Tibial nerve (tissue), 4 donors: ENCODE measurements around the gene ID3. TPM values are rescaled to one million over a fixed set of nuclear protein-coding genes. Genes with fewer than 3 reads are reported as not detected.

Experiments
- DNase-seq, 2 donors: peaks; one replicate each; pipeline ENCODE4 v3.0.0-alpha.2; 2019; ENCODE audit warnings: low spot score in 2 of 2
- H3K27ac ChIP-seq, 4 donors: fragments of 200-600 bp; sonication (generic) in 3 of 4; one replicate each; pipeline ENCODE4 v1.5.1; 2017 to 2019; ENCODE audit warnings: mild to moderate bottlenecking in 1 of 4
- H3K27me3 ChIP-seq, 2 donors: fragments of 200-600 bp; sonication (generic) in 1 of 2; one replicate each; pipeline versions ENCODE4 v1.5.1 to v1.6.0; 2017 to 2019
- H3K36me3 ChIP-seq, 3 donors: fragments of 200-600 bp; sonication (generic); one replicate each; pipeline ENCODE4 v1.5.1; 2018 to 2019
- H3K4me1 ChIP-seq, 4 donors: fragments of 200-600 bp; sonication (generic) in 3 of 4; one replicate each; pipeline ENCODE4 v1.5.1; 2017 to 2019
- H3K4me3 ChIP-seq, 4 donors: fragments of 200-600 bp; sonication (generic) in 3 of 4; one replicate each; pipeline ENCODE4 v1.5.1; 2017 to 2019; ENCODE audit warnings: mild to moderate bottlenecking in 1 of 4, moderate library complexity in 1 of 4
- H3K9me3 ChIP-seq, 4 donors: fragments of 200-600 bp; sonication (generic) in 3 of 4; one replicate each; pipeline ENCODE4 v1.5.1; 2017 to 2019
- CTCF ChIP-seq, 5 experiments: fragments of 200-600 bp in 3 of 5; fragments of 450-650 bp in 2 of 5; sonication (generic) in 3 of 5; IDR thresholded peaks; one replicate each; pipeline ENCODE4 v1.5.1; 2016 to 2019; ENCODE audit warnings: antibody characterized with exemption in 5 of 5, mild to moderate bottlenecking in 3 of 5, moderate library complexity in 2 of 5
- EP300 ChIP-seq, 2 donors: sonication (generic); formaldehyde crosslinking; IDR thresholded peaks; one replicate each; pipeline ENCODE4 v1.6.1; 2017; ENCODE audit warnings: antibody characterized with exemption in 2 of 2, mild to moderate bottlenecking in 1 of 2
- POLR2A ChIP-seq, 2 donors: fragments of 450-650 bp; IDR thresholded peaks; one replicate each; pipeline ENCODE4 v1.6.1; 2017; ENCODE audit warnings: antibody characterized with exemption in 2 of 2, mild to moderate bottlenecking in 2 of 2, moderate library complexity in 2 of 2
- WGBS, 2 donors: methylation state at CpG; one replicate each; pipeline ENCODE4 v1.1.5; 2018; 5-methylcytosine and 5-hydroxymethylcytosine counted together
- total RNA-seq, 4 donors: library from RNA; depleted of rRNA; stranded (reverse); fragments of >200 nt; gene quantifications; one replicate each; pipeline ENCODE4 v1.1.0, GENCODE V29; 2016

The ID3 gene
- total RNA-seq, 4 donors from 2014 or later, result 263 to 369 (median 312) TPM

DNA sequence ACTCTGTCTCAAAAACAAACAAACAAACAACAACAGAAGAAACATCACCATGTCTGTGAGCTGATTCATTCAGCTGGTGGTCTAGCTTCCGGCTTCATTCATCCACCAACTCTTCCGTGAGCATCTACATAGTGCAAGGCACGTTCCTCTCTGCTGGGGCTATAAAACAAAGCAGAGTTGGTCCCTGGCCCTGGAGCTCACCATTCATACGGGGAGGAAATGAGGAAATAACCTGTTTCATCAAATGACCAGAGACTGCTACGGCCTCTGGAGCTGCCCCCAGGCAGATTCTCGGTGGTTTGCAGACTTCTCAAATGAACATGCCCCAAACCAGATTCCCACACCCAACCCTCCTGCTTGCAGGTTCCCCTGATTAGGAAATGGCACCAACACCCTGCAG is 41.0 kb upstream of the ID3 start:
- Histone ChIP-seq H3K9me3 (no peaks in the 10 kb centered on the region), H3K36me3 (no peaks in the 10 kb centered on the region), H3K27me3 (no peaks in the 10 kb centered on the region), H3K27ac (no peak overlapping the region), H3K4me1 (peaks cover 0 to 9% (median 2%) of the 10 kb centered on the region in 4 donors), H3K4me3 (no peak overlapping the region)
- TF ChIP-seq POLR2A (IDR thresholded peaks at IDR 0.05) (no peak), CTCF (IDR thresholded peaks at IDR 0.05) (no peak), EP300 (IDR thresholded peaks at IDR 0.05) (no peak)
- WGBS, 2 donors, result 71 to 76% methylated on average over 6 of the region's 6 CpGs
- DNase-seq, result no peak

GRCh38 chr1:23599125-23599524 is 39.8 kb upstream of the ID3 start:
- WGBS, 2 donors, result 87 to 92% methylated on average over 1 of the region's 1 CpG
- H3K4me1 ChIP-seq, result peaks cover 0 to 9% (median 2%) of the 10 kb centered on the region in 4 donors
- no peaks in the 10 kb centered on the region for H3K36me3 ChIP-seq
- H3K9me3 ChIP-seq, result no peaks in the 10 kb centered on the region
- H3K27me3 ChIP-seq, result no peaks in the 10 kb centered on the region
- TF ChIP-seq POLR2A (IDR thresholded peaks at IDR 0.05) (no peak), EP300 (IDR thresholded peaks at IDR 0.05) (no peak), CTCF (IDR thresholded peaks at IDR 0.05) (no peak)
- no peak for DNase-seq
- H3K27ac ChIP-seq, result no peak overlapping the region
- no peak overlapping the region for H3K4me3 ChIP-seq

DNA sequence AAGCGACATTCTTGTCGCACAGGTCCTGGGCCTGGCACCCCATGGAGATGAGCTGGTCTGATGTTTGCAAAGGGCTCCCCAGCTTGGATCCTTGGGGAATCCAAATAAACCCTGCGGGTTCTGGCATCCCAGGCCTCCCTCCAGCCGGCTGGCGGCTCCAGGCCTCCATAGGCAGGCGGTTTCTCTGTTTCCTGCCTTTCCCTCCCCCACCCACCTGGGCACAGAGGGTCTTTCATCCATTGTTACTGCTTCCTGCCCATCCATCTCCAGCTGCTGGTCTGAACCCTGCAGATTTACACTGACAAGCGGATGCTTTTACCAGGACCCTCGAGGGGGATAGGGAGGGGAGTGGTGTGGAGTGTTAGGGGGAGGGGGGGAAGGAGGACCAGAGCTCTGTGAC is 39.1 kb upstream of the ID3 start:
- H3K9me3 ChIP-seq, result no peaks in the 10 kb centered on the region
- 70 to 78% methylated on average over 8 of the region's 8 CpGs for WGBS, 2 donors

DNA sequence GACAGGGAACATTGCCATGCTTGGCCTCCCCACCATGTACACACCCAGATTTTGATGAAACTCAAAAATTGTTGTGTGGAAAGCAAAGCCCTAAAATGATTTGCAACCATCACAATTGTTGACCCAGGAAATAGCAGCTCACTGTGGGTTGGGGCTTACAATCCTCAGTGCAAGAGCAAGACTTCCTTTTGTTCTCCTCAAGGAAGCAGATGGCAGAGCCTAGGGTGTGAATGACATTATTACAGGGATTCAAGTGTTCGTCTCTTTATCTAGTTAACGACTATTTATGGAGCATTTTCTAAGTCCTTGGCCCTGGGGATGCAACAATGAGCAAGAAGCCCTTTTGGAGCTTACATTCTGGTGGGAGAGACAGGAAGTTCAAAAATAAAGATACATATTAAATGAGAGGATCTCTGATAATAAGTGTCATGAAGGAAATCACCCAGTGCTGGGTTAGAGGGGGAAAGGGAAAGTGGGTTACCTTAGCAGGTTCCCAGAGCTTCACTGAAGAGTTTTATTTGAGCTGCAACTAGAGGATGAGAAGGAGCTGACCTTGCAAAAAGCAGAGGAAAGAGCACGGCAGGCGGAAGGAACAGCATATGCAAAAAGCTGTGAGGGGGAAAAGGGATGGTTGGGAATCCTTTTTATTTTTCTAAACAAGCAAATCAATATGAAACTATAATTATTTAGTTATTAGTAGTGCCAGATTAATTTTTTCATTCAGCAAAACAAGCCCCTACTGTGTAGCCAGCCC is 38.5 kb upstream of the ID3 start:
- H3K4me3 ChIP-seq, result no peak overlapping the region
- no peak for TF ChIP-seq CTCF (IDR thresholded peaks at IDR 0.05)
- no peak for TF ChIP-seq POLR2A (IDR thresholded peaks at IDR 0.05)
- TF ChIP-seq EP300 (IDR thresholded peaks at IDR 0.05), result no peak
- H3K4me1 ChIP-seq, result peaks cover 0 to 11% (median 2%) of the 10 kb centered on the region in 4 donors
- H3K27me3 ChIP-seq, result no peaks in the 10 kb centered on the region
- H3K36me3 ChIP-seq, result no peaks in the 10 kb centered on the region
- 65 to 68% methylated on average over 4 of the region's 4 CpGs for WGBS, 2 donors
- no peaks in the 10 kb centered on the region for H3K9me3 ChIP-seq
- no peak overlapping the region for H3K27ac ChIP-seq
- DNase-seq, result no peak

More for the DNA sequence above, 39.1 kb upstream of the ID3 start:
- H3K36me3 ChIP-seq, result no peaks in the 10 kb centered on the region
- TF ChIP-seq POLR2A (IDR thresholded peaks at IDR 0.05) (no peak), CTCF (IDR thresholded peaks at IDR 0.05) (no peak), EP300 (IDR thresholded peaks at IDR 0.05) (no peak)
- H3K4me1 ChIP-seq, result peaks cover 0 to 9% (median 2%) of the 10 kb centered on the region in 4 donors
- no peak overlapping the region for H3K27ac ChIP-seq
- DNase-seq, result no peak
- no peaks in the 10 kb centered on the region for H3K27me3 ChIP-seq
- no peak overlapping the region for H3K4me3 ChIP-seq
